ENCODE data around the gene HJURP. TPM values are rescaled to one million over a fixed set of nuclear protein-coding genes. Genes with fewer than 3 reads are reported as not detected.

Gene HJURP, protein sequence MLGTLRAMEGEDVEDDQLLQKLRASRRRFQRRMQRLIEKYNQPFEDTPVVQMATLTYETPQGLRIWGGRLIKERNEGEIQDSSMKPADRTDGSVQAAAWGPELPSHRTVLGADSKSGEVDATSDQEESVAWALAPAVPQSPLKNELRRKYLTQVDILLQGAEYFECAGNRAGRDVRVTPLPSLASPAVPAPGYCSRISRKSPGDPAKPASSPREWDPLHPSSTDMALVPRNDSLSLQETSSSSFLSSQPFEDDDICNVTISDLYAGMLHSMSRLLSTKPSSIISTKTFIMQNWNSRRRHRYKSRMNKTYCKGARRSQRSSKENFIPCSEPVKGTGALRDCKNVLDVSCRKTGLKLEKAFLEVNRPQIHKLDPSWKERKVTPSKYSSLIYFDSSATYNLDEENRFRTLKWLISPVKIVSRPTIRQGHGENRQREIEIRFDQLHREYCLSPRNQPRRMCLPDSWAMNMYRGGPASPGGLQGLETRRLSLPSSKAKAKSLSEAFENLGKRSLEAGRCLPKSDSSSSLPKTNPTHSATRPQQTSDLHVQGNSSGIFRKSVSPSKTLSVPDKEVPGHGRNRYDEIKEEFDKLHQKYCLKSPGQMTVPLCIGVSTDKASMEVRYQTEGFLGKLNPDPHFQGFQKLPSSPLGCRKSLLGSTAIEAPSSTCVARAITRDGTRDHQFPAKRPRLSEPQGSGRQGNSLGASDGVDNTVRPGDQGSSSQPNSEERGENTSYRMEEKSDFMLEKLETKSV
- total RNA-seq = 39.4 and 40.5 TPM in 2 replicates

GRCh38 chr2:233854241-233854981 lies at the start of gene HJURP:
TSS of gene HJURP (minus strand) at chr2:233854535. CDS start at chr2:233854500, 35 bp downstream.

DNA sequence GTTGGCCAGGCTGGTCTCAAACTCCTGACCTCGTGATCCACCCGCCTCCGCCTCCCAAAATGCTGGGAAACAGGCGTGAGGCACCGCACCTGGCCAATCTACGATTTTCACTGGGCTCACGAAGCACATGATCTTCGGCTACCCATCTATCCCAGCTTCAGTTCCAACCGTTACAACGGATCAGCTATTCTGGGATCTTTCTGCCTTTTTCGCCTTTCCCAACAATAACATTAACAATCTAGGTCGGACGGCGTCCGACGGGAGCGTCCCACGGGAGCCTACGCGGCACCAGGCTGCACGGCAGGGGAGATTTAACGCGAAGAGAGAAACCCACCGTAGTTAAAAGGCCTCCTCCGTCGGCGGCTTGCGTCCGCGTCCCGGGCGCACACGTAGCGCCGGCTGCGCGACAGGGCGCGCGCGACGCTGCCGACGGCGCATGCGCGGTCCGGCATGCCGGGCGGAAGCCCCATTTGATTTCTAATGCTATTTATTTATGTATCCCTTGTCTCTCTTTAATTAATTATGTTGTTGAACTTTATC lies 13.7 kb upstream of the HJURP start, which contains the start of gene MSL3B:
TSS of gene MSL3B (minus strand) at position 394 of the 540 bp plus-strand sequence.

Other genes with a start within 250 kb of the HJURP start
- not detected in 2 replicates for gene UGT1A8, start 236.9 kb downstream of the HJURP start, total RNA-seq
- gene UGT1A10, start 218.1 kb downstream of the HJURP start, total RNA-seq = not detected in 2 replicates
- gene UGT1A9, start 182.6 kb downstream of the HJURP start, total RNA-seq = not detected in 2 replicates
- not detected in 2 replicates for gene UGT1A7, start 172.6 kb downstream of the HJURP start, total RNA-seq
- gene UGT1A6, start 161.6 kb downstream of the HJURP start, total RNA-seq = not detected in 2 replicates
- gene UGT1A5, start 141.6 kb downstream of the HJURP start, total RNA-seq = not detected in 2 replicates
- not detected in 2 replicates for gene UGT1A4, start 135.8 kb downstream of the HJURP start, total RNA-seq
- gene UGT1A3, start 125.5 kb downstream of the HJURP start, total RNA-seq = not detected in 2 replicates
- gene UGT1A1, start 94.3 kb downstream of the HJURP start, total RNA-seq = not detected in 2 replicates
- gene MROH2A, start 76.2 kb downstream of the HJURP start, total RNA-seq = not detected in 2 replicates
- gene TRPM8, start 62.8 kb upstream of the HJURP start, total RNA-seq = not detected in 2 replicates
- gene SPP2, start 196.2 kb upstream of the HJURP start, total RNA-seq = not detected in 2 replicates